GM12801 (cell line): ENCODE results near the gene CCNY.

Experiments
- TF ChIP-seq, protein P1 (sequence below): IDR thresholded peaks from one replicate; pipeline ENCODE4 v1.5.1; 2011; ENCODE audit warnings: control low read depth; ENCODE audit not compliant: insufficient read length; ENCODE audit errors: extremely low read depth

CCNY gene

DNA sequence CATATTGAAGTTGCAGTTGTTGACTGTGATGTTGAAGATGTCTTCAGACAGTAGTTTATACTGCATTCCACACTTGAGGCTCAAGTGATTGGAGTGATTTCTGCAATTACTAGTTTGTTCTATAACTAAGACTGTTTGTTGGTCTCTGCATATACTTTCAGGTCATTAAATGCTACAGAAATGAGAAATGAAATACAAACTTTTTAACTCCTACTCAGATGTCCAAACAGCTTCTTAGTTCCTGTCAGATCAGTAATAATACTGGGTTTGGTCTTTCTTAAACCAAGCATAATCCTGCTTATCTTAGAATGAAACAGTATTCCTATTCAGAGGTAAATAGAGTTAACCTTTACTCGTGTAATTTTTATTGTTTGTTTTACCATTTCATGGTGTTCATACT is 115.9 kb downstream of the CCNY start:
- TF ChIP-seq, protein P1, sequence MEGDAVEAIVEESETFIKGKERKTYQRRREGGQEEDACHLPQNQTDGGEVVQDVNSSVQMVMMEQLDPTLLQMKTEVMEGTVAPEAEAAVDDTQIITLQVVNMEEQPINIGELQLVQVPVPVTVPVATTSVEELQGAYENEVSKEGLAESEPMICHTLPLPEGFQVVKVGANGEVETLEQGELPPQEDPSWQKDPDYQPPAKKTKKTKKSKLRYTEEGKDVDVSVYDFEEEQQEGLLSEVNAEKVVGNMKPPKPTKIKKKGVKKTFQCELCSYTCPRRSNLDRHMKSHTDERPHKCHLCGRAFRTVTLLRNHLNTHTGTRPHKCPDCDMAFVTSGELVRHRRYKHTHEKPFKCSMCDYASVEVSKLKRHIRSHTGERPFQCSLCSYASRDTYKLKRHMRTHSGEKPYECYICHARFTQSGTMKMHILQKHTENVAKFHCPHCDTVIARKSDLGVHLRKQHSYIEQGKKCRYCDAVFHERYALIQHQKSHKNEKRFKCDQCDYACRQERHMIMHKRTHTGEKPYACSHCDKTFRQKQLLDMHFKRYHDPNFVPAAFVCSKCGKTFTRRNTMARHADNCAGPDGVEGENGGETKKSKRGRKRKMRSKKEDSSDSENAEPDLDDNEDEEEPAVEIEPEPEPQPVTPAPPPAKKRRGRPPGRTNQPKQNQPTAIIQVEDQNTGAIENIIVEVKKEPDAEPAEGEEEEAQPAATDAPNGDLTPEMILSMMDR, result no peak

DNA sequence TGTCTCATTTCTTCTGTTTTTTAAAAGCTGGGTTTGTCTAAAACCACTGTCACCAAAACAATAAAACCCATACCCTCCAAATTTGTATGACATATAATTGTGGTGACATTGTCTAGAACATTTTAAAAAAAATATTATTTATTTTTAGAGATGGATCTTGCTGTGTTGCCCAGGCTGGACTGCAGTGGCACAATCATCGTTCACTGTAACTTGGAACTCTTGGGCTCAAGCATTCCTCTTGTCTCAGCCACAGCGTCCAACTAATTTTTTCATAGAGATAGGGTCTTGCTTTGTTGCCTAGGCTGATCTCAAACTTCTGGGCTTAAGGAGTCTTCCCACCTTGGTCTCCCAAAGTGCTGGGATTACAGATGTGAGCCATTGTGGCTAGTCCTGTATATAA is 116.5 kb downstream of the CCNY start:
- TF ChIP-seq, protein P1, result no peak

DNA sequence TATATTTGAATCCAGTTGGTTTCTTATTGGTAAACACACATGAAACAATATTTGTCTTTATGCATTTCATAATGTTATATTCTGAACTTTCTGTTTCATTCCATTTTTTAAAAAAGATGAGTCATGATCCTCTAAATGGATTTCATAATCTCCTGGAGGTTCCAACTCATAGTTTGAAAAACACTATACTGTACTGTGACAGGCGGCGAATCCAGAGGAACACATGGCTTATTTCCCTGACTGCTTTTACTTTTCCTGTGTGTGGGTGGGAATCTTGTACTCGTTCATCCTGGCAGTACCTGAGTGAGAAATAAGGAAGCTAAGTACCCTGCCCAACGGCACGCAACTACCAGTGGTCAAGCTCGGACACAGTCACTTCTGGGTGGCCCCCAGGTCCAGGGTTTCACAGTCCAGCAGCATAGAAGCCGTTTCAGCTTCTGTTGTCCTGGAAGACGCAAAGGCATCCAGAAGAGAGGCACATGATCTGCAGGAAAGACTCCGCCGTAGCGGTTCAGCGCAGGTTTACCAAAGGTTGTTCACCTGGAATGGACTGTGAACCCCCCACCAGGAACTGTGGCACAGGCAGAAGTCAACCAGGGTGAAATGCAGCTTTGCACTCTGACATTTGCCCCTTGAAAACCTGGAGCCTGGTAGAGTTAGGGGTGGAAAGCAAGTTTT is 117.7 kb downstream of the CCNY start:
- TF ChIP-seq, protein P1, result no peak

DNA sequence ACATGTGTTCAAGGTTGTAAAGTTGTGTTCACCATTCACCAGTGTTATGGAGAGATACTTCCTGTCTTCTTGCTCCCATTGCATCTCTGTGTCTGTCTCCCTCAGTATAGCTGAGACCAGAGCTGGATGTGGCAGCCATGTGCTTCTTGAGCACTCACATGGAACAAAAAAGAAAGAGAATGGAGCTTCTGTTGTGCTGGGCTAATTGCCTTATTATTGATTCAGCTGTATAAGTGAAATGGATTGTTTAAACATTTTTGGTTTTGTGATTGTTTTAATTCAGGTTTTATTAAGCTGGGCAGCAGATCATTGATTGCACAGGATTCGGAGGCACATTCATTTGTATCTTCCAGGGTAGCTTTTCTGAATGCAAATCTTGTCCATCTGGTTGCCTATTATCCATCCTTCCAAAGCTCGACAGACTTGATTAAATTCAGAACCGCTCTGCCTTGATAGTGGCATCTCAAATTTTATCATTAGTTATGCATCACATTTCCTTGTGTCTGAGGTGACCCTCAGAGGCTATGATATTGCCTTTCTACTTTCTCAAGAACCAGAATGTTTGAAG is 119.9 kb downstream of the CCNY start:
- TF ChIP-seq, protein P1, result no peak

DNA sequence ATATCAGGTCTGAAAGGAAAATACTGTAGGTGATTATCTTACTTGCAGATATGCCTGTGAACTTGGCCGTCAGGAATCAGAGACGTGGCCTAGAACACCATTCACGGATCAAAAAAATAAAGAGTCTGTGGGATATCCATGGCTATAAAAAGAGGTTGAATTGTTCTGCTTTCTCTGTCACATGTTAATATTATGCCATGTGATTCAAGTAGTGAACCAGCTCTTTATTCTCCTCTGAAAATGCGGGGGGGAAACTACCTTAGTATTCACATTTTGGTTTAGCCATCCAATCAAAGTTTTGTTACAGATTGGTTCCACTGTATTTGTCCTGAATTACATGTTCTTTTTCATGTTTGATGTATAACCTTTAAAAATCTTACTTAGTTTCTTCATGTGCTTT is 120.5 kb downstream of the CCNY start:
- TF ChIP-seq, protein P1, result no peak

DNA sequence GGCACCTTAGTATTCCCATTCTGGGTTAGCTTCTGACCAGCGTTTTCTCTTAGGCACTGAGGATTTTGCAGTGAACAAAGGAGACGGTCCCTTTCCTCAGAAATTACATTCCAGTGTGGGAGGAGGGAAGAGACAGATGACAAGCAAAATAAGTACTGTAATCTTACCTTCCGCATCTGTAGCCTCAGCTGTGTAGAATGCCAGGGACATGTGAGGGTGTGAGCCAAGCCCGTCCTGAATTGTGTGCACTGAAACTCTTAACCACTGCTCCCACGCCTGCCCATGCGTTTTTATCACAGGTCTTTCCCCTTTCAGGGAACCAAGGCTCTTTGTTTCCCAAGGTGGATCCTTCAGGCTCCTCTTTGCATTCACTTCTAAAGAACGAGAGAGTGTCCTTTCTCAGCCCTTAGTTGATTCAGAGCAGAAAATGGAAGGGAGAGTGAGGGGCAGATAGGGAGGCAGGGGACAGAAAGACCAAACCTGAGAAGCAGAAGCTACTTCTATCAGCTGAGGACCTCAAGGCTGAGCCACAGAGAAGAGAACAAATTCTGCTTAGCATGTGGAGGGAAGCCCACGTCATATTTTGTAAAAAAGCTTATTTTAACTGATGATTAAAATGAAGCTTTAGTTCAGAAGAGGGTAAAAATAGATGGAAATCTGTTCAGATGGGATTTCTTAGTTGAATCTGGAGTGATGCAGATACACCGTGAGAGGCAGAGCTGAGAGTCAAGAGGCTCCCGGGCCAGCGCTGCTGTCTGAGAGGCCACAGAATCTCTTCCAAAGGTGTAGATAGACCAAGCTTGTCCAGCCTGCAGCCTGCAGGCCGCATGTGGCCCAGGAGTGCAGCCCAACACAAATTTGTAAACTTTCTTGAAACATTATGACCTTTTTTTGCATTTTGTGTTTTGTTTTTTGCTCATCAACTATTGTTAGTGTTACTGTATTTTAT is 122.5 kb downstream of the CCNY start:
- TF ChIP-seq, protein P1, result no peak

DNA sequence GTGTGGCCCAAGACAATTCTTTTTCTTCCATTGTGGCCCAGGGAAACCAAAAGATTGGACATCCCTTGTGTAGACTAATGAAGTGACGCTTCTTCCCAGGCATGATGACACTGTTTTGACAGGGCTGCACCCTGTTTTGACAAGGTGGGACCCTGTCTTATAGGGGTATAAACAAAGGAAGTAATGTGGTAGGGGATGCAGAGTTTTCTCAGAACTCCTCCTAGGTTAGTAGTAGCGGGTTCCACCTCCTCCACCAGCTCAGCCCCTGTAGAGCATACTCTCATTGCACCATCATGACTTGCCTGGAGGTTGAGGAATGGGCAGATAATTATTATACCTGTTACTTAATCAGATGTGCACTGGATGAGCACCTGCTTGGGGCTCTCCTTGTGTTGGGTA is 123.1 kb downstream of the CCNY start:
- TF ChIP-seq, protein P1, result no peak
